ENCODE measurements around the gene AGXT. TPM values are rescaled to one million over a fixed set of nuclear protein-coding genes. Genes with fewer than 3 reads are reported as not detected.

The AGXT gene
- total RNA-seq, 4 donors from 2014 or later = not detected

DNA sequence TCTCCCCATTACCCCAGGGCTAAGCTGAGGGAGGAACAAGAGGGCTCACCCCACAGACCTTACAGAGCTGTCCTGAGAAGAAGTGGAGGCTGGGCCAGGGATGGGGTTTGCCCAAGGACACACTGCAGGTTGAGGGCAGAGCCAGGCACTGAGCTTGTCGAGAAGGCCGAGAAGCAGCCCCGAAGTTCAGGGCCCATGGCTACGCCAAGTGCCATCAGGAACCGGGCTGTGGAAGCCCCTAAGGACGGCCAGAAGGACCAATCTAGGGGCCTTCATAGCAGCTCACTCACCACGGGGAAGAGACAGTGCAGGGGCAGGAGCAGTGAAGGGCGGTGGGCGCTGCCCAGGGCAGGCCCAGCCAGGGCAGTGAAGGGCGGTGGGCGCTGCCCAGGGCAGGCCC lies 18.6 kb upstream of the AGXT start:
- TF ChIP-seq POLR2A (IDR thresholded peaks at IDR 0.05) = no peak
- TF ChIP-seq, protein P1, sequence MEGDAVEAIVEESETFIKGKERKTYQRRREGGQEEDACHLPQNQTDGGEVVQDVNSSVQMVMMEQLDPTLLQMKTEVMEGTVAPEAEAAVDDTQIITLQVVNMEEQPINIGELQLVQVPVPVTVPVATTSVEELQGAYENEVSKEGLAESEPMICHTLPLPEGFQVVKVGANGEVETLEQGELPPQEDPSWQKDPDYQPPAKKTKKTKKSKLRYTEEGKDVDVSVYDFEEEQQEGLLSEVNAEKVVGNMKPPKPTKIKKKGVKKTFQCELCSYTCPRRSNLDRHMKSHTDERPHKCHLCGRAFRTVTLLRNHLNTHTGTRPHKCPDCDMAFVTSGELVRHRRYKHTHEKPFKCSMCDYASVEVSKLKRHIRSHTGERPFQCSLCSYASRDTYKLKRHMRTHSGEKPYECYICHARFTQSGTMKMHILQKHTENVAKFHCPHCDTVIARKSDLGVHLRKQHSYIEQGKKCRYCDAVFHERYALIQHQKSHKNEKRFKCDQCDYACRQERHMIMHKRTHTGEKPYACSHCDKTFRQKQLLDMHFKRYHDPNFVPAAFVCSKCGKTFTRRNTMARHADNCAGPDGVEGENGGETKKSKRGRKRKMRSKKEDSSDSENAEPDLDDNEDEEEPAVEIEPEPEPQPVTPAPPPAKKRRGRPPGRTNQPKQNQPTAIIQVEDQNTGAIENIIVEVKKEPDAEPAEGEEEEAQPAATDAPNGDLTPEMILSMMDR (IDR thresholded peaks at IDR 0.05) = no peak
- H3K27me3 ChIP-seq = peaks cover 0 to 5% (median 0%) of the 10 kb centered on the region in 4 donors
- no peak overlapping the region for H3K27ac ChIP-seq
- DNase-seq = no peak
- no peaks in the 10 kb centered on the region for H3K9me3 ChIP-seq
- H3K4me3 ChIP-seq = no peak overlapping the region
- WGBS, 2 donors = 76 to 77% methylated on average over 5 to 9 of the region's 11 CpGs
- H3K36me3 ChIP-seq = no peaks in the 10 kb centered on the region
- peaks cover 0 to 10% (median 0%) of the 10 kb centered on the region in 3 donors for H3K4me1 ChIP-seq
- intact Hi-C loops (cut with DNase I) = no loop called here

DNA sequence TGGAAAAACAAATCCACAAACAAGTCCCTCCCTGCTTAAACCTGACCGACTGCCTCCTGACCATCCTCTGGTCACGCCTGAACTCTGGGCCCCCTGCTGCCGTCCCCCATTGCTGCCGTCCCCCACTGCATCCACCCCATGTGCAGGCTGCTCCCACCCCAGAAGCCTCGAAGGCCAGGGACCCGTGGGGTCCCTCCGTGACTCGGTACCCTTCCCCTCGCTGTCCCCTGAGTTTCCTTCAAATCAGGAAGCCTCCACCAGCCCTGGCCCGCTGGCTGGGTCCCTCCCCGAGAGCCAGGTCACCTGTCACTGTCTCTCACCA lies 17.9 kb upstream of the AGXT start:
- H3K4me3 ChIP-seq = no peak overlapping the region
- no peaks in the 10 kb centered on the region for H3K9me3 ChIP-seq
- TF ChIP-seq POLR2A (IDR thresholded peaks at IDR 0.05) = no peak
- TF ChIP-seq, protein P1 (IDR thresholded peaks at IDR 0.05) = no peak
- no peak overlapping the region for H3K27ac ChIP-seq
- H3K27me3 ChIP-seq = peaks cover 0 to 4% (median 0%) of the 10 kb centered on the region in 4 donors
- WGBS, 2 donors = 55 to 71% methylated on average over 5 to 7 of the region's 11 CpGs
- peaks cover 0 to 10% (median 0%) of the 10 kb centered on the region in 3 donors for H3K4me1 ChIP-seq
- DNase-seq = no peak
- intact Hi-C loops (cut with DNase I) = no loop called here
- no peaks in the 10 kb centered on the region for H3K36me3 ChIP-seq

DNA sequence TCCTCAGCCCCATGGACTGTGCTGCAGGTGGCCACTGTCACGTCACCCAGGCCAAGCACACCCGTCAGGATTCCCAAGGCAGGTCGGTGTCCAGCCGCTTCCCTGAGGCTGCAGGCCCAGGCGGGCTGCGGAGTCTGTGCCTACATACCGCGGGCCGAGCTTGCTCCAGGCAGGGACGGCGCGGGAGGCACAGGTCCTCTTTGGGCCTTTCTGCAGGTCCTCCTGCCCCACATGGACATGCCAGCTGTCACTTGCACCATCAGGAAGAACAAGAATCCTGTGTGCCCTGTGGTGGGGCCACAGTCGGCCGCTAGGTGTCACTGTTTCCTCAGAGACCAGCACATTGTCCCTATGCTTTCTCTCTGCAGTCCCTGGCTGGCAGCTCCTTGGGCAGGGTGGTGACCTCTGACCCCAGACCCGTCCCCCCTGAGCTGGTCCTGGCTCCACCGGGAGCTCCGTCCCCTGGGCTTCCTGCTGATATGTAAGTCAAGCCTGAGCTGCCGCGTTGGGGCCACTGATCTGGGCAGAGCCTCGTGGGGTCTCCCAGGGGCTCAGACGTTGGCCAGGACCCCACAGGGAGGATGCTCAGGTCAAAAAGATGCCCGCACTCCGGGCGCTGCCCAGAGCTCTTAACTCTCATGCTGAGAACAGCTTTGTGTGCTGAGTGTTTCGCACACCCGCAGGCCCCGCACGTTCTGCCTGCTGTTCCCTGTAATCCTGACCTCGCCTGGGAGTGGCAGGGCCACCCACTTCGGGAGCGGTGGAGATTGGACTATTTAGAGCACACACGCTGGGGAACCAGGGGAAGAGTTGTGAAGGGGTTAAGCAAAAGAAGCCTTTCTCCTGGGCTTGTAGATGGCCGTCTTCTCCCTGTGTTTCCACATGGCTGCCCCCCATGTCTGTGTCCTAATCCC lies 17.3 kb upstream of the AGXT start:
- H3K4me3 ChIP-seq = no peak overlapping the region
- H3K27me3 ChIP-seq = no peaks in the 10 kb centered on the region
- WGBS, 2 donors = 20 to 35% methylated on average over 4 to 6 of the region's 33 CpGs
- H3K27ac ChIP-seq = no peak overlapping the region
- no peak for DNase-seq
- peaks cover 0 to 10% (median 0%) of the 10 kb centered on the region in 3 donors for H3K4me1 ChIP-seq
- H3K9me3 ChIP-seq = no peaks in the 10 kb centered on the region
- H3K36me3 ChIP-seq = no peaks in the 10 kb centered on the region
- intact Hi-C loops (cut with DNase I) = no loop called here
- TF ChIP-seq POLR2A (IDR thresholded peaks at IDR 0.05) = no peak
- TF ChIP-seq, protein P1 (IDR thresholded peaks at IDR 0.05) = peak; percentile 85 to 95 (median 92)

DNA sequence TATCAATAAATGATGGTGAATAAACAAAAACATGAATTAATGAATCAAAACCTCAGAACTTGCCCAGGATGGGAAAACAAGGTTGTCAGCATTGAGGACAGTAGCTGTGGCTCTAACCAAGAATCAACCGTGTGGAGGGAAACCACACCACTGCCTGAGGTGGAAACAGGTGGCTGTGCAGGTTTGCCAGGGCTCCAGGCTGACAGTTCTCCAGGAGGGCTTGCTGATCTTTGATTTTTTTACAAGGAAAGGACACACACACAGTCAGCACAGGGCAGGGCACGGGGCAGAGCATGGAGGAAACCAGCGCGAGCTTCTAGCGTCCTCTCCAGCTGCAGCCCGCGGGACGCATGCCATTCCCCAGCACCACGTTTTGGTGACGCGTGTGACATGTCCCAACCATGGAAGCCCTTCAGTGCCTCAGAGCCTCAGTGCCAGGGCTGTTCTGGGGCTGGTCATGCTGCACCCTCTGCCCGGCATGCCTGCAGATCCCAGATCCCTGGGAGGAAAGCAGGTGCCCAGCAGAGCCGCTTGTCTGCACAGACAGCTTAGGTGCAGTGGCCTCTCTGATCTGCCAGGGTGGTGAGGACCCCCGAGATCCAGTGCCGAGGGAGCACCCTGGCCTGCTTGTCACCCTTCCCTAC lies 15.8 kb upstream of the AGXT start:
- H3K4me1 ChIP-seq = peaks cover 0 to 10% (median 0%) of the 10 kb centered on the region in 3 donors
- DNase-seq = no peak
- H3K27me3 ChIP-seq = no peaks in the 10 kb centered on the region
- no peak overlapping the region for H3K27ac ChIP-seq
- no peaks in the 10 kb centered on the region for H3K9me3 ChIP-seq
- no peaks in the 10 kb centered on the region for H3K36me3 ChIP-seq
- intact Hi-C loops (cut with DNase I) = no loop called here
- H3K4me3 ChIP-seq = no peak overlapping the region
- 64 to 72% methylated on average over 5 of the region's 15 CpGs for WGBS, 2 donors
- TF ChIP-seq, protein P1 (IDR thresholded peaks at IDR 0.05) = no peak
- no peak for TF ChIP-seq POLR2A (IDR thresholded peaks at IDR 0.05)

DNA sequence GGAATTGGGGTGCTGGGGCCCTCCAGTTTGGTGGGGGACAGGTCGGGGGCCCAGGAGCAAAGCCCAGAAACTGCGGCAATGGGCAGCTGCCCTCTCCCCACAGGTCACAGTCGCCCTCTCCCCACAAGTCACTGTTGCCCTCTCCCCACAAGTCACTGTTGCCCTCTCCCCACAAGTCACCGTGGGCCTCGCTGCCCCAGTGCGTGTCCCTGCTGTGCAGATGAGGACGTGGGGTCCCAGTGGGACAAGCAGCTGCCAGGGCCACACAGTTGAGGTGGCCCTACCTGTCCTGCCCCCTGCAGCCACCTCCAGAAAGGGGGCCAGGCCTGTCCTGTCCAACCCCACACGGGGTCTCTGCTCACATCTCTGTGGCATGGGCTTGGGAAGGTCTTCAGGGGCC lies 13.0 kb upstream of the AGXT start:
- no peak overlapping the region for H3K4me3 ChIP-seq
- no peak for DNase-seq
- intact Hi-C loops (cut with DNase I) = no loop called here
- TF ChIP-seq POLR2A (IDR thresholded peaks at IDR 0.05) = no peak
- TF ChIP-seq, protein P1 (IDR thresholded peaks at IDR 0.05) = no peak
- no peak overlapping the region for H3K27ac ChIP-seq
- no peaks in the 10 kb centered on the region for H3K27me3 ChIP-seq
- no CpG with 5 or more reads among the region's 8 CpGs for WGBS, 2 donors
- H3K36me3 ChIP-seq = no peaks in the 10 kb centered on the region
- H3K9me3 ChIP-seq = no peaks in the 10 kb centered on the region
- H3K4me1 ChIP-seq = peaks cover 0 to 10% (median 0%) of the 10 kb centered on the region in 3 donors

Measured in esophagus squamous epithelium (tissue), 5 donors.